HUDEP-2 (cell line): ENCODE data around the gene TMEM186.
"Not testable (repeated sequence)": the region's sequence is repeated elsewhere in the genome, so short reads cannot be mapped to it uniquely, and the experiment has no call there.

Source experiments
- DNase-seq, 76 experiments: peaks; one replicate each; lab custom pipeline; 2025; ENCODE audit not compliant: unreplicated experiment in 76 of 76; lab: John Stamatoyannopoulos, UW

The TMEM186 gene

DNA sequence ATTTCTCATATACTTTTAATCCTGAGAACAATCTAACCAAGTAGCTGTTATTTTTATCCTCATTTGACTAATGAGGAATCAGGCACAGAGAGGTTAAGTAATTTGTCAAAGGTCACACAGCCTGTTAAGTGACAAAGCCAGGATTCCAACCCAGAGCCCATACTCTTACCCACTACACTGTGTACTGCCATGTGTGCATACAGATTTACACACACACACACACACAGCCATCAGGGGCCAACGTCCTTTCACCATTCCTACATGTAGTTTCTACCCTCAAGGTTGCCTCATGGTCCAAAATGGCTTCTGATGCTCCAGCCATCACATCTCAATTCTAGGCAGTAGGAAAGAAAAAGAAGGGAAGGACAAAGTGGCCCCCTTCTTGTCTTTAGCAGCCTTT, 22.1 kb downstream of the TMEM186 start:
- DNase-seq: no peak

GRCh38 chr16:8774208-8774607, 23.2 kb downstream of the TMEM186 start:
- no peak for DNase-seq

GRCh38 chr16:8773537-8773936, 23.9 kb downstream of the TMEM186 start:
- DNase-seq: no peak

GRCh38 chr16:8768692-8769091, 28.7 kb downstream of the TMEM186 start:
- no peak for DNase-seq

GRCh38 chr16:8768283-8768682, 29.2 kb downstream of the TMEM186 start:
- DNase-seq: no peak

GRCh38 chr16:8767176-8767575, 30.3 kb downstream of the TMEM186 start:
- no peak for DNase-seq

DNA sequence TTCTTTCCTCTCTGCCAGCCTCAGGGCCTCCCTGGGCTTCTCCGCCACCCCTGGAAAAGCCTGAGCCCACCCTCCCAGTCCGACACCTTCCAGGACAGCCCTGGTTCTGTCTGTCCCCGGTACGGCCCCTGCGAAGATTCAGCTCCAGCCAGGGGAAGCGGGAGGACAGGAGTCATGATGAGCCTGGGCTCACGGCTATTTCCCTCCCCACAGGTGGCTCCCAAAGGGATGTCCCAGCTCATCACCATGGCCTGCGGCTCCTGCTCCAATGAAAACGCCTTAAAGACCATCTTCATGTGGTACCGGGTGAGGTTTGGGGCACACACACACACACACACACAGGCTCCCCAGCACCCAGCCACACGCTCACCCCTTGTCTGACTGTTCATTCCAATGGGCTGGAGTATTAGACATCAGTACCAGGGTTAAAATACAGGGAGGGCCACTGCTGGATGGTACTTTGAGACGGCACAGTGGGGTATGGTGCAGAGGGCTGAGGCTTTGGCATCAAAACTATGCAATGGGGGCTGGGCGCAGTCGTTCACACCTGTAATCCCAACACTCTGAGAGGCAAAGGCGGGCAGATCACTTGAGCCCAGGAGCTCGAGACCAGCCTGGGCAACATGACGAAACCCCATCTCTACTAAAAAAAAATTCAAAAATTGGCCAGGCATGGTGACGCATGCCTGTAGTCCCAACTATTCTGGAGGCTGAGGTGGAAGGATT, 32.8 kb downstream of the TMEM186 start:
- no peak for DNase-seq

- no peak for DNase-seq
Measured at GRCh38 chr16:8763899-8764298, 33.5 kb downstream of the TMEM186 start.

GRCh38 chr16:8763083-8763482, 34.4 kb downstream of the TMEM186 start:
- DNase-seq: no peak

DNA sequence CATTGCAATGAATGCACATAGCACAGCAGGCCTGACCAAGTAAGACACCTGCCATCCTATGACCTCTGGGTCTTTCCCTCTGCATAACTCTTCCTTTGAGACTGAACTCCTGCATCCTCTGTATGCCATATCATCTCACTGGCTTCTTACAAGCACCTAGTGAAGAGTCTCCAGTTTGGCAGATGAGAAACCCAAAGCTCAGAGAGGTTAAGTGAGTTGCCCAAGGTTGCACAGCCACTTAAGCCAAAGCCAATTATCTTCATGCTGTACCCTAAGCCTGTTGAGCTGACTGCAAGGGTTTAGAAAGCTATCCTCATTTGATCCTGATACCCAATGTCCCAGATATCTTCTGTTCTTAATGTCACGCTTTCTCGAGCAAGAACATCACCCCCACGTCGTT, 35.2 kb downstream of the TMEM186 start:
- no peak for DNase-seq

- no peak for DNase-seq
Measured at GRCh38 chr16:8761078-8761477, 36.4 kb downstream of the TMEM186 start.

GRCh38 chr16:8760021-8760420, 37.4 kb downstream of the TMEM186 start:
- no peak for DNase-seq

DNA sequence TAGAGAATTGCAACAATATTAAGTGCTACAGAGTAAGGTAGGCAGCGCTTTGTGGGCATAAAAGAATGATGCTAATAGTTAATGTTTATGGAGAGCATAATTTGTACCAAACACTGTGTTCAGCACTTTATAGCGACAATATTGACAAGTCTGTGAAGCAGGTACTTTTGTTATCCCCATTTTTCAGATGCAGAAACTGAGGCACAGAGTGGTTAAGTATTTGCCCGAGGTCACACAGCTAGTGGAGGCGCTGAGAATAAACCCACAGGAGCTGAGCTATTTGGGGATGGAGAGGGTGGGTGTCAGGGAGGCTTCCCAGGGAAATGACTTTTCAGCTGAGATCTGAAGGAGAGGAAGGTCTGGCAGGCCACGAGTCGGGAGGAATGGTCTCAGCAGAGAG, 39.4 kb downstream of the TMEM186 start:
- DNase-seq: no peak

DNA sequence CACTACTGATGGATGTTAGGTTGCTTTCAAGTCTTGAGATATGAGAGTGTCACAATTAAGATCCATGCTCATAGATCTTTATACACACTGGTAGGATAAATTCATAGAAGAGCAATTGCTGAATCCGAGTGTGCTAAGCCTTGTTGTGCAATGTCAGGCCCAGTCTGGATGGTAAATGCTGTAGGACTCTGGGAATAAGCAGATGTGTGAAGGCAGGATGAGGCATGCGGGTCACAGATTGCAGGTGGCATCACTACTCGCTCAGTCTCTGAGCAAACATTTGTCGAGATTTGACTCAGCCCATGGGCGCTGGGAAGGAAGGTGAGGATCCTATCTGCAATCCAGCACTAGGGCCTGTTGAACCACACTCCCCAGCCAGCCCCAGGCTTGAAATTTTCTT, 40.7 kb downstream of the TMEM186 start:
- no peak for DNase-seq

GRCh38 chr16:8753416-8754054, 43.9 kb downstream of the TMEM186 start:
- DNase-seq: no peak

- DNase-seq: no peak
Measured at GRCh38 chr16:8752706-8753105, 44.7 kb downstream of the TMEM186 start.

DNA sequence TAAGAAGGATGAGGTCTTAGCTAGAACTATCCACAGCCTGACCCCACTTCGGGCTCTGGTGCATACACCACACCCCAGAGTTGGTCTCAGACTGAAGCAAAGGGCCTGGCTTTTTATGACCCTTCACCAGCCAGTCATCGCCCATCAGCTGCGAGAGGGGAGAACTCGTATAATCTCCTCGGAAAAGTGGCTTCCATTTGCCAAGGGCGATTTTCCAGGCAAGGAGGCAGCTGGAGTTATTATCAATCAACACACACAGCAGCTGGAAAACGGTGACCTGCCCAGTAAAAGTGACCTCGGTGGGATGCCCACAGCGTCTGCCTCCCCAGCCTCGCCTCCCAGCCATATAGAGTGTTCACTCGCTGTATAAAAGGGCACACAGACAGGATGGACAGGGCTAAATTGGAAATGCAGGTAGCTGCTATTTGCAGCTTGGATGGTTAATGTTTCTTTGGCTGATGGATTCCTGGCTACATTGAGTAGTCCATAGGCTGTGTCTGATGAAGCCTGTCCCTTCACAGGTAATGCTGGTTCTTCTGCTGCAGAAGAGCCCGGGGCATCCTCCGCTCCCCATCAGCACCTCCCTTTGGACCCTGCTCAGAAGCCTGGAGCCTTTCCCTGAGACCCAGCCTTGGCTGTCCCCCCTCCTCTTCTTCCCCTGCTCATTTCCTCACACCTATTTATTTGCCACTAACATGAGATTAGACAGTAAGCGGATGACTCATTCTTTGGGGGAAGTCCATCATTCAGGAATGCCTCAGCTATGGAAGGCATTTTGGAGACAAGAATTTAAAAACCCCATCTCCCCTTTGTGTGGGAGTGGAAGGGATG, 45.7 kb downstream of the TMEM186 start:
- DNase-seq: no peak

DNA sequence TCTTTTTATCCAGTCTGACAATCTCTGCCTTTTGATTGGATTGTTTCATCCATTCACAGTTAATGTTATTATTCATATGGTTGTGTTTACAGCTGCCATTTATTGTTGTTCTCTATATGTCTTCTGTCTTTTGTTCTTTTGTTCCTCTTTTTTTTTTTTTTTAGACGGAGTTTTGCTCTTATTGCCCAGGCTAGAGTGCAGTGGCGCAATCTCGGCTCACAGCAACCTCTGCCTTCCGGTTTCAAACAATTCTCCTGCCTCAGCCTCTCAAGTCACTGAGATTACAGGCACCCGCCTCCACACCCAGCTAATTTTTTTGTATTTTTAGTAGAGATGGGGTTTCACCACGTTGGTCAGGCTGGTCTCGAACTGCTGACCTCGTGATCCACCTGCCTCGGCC, 48.5 kb downstream of the TMEM186 start:
- not testable (repeated sequence) for DNase-seq
